ENCODE results near the gene HSPH1.

GRCh38 chr13:31110617-31111016, 51.1 kb downstream of the HSPH1 start:
- TF ChIP-seq CTCF (IDR thresholded peaks at IDR 0.05; ENCODE audit: low read length): no peak
- TF ChIP-seq EZH2phosphoT487 (IDR thresholded peaks at IDR 0.05; ENCODE audit: low read length): no peak
- TF ChIP-seq EZH2 (optimal IDR thresholded peaks at IDR 0.05; ENCODE audit: low read depth, low read length): no peak
